K562 (cell line): ENCODE results near the gene LHX5. TPM values are rescaled to one million over a fixed set of nuclear protein-coding genes. Genes with fewer than 3 reads are reported as not detected.
A peak's percentile ranks its signal among the peaks of the same experiment; 100 is the strongest.

ENCODE experiments used
- ATAC-seq: fragments of 200-7000 bp; cut with Tn5 transposase; 3 replicates; pipeline ENCODE4 v1.9.1; 2020; ENCODE audit warnings: moderate library complexity
- BruUV-seq: library from RNA; stranded (reverse); fragments of 400-500 nt; replicated peaks from 2 replicates; lab custom pipeline; 2021; lab: Mats Ljungman, UMichigan
- CTCF ChIA-PET: fragments of 300-600 bp; formaldehyde crosslinking; extraction: SDS; loops from one replicate; lab custom pipeline; 2021; ENCODE audit warnings: low intra/inter-chr PET ratio; lab: Yijun Ruan, JAX
- POLR2A ChIA-PET: fragments of 300-600, 350-650 bp; sonication (Branson Sonifier 250); formaldehyde crosslinking; extraction: SDS; loops from one replicate; lab custom pipeline; 2021; ENCODE audit warnings: antibody characterized with exemption, inconsistent platforms; lab: Yijun Ruan, JAX
- DNase-seq, 4 experiments: peaks; one replicate each; pipeline versions ENCODE4 v3.0.0 to v3.0.0-alpha.2; 2011 to 2018; ENCODE audit warnings: low spot score in 3 of 4, mixed read lengths in 3 of 4; ENCODE audit errors: extremely low read depth in 1 of 4
- FAIRE-seq: peaks from 2 replicates; lab custom pipeline; 2011; peaks lifted over from hg19 to GRCh38; lab: Jason Lieb, UNC
- H2AFZ ChIP-seq: 2 replicates; pipeline ENCODE4 v1.6.0; 2011; ENCODE audit warnings: low read depth, low read length, control low read depth, inconsistent platforms
- H3K27ac ChIP-seq: fragments of 200-600 bp; 3 replicates; pipeline ENCODE4 v1.8.0; 2011; ENCODE audit warnings: low read depth, mild to moderate bottlenecking, control low read depth, inconsistent platforms, low read length, moderate library complexity, mixed read lengths; ENCODE audit errors: extremely low read depth
- H3K27me3 ChIP-seq, 2 experiments: fragments of 300-600 bp in 1 of 2; 2 replicates in 1 of 2; 3 replicates in 1 of 2; pipeline versions ENCODE4 v1.6.0 to v1.8.0; 2011; ENCODE audit warnings: inconsistent platforms in 2 of 2, low read length in 2 of 2, mild to moderate bottlenecking in 1 of 2, mixed read lengths in 1 of 2, moderate library complexity in 1 of 2; ENCODE audit not compliant: control insufficient read depth in 2 of 2, insufficient read depth in 2 of 2
- H3K36me3 ChIP-seq: fragments of 300-600 bp; 3 replicates; pipeline ENCODE4 v1.8.0; 2011; ENCODE audit warnings: mild to moderate bottlenecking, low read length, inconsistent platforms; ENCODE audit not compliant: control insufficient read depth, insufficient read depth
- H3K4me1 ChIP-seq, 2 experiments: fragments of 200-600 bp in 1 of 2; replicated peaks in 1 of 2; 2 replicates in 1 of 2; 3 replicates in 1 of 2; pipeline versions ENCODE4 v1.5.1 to v1.8.0; 2011; ENCODE audit warnings: inconsistent platforms in 2 of 2, low read length in 2 of 2, mild to moderate bottlenecking in 1 of 2, mixed read lengths in 1 of 2, moderate library complexity in 1 of 2; ENCODE audit not compliant: control insufficient read depth in 2 of 2, insufficient read depth in 2 of 2
- H3K4me2 ChIP-seq: 2 replicates; pipeline ENCODE4 v1.6.1; 2011; ENCODE audit warnings: low read length, control low read depth, inconsistent platforms, mixed read lengths; ENCODE audit not compliant: insufficient read depth
- H3K4me3 ChIP-seq: fragments of 200-600 bp; sonication (generic), shearing (Covaris generic); 2 replicates; pipeline ENCODE4 v1.5.1; 2016; ENCODE audit warnings: control low read depth, inconsistent platforms
- H3K79me2 ChIP-seq: fragments of 200-600 bp; 3 replicates; pipeline ENCODE4 v1.8.0; 2011; ENCODE audit warnings: low read length, inconsistent platforms; ENCODE audit not compliant: control insufficient read depth, insufficient read depth
- H3K9ac ChIP-seq, 2 experiments: 2 replicates each; pipeline versions ENCODE4 v1.6.0 to v1.6.1; 2011; ENCODE audit warnings: low read depth in 2 of 2, low read length in 2 of 2, control low read depth in 1 of 2, inconsistent platforms in 1 of 2, mild to moderate bottlenecking in 1 of 2, mixed read lengths in 1 of 2; ENCODE audit not compliant: insufficient read depth in 1 of 2
- H3K9me1 ChIP-seq: one replicate; pipeline ENCODE4 v1.6.0; 2011; ENCODE audit warnings: inconsistent platforms, mild to moderate bottlenecking, low read length, moderate library complexity; ENCODE audit not compliant: control insufficient read depth, insufficient read depth
- H3K9me3 ChIP-seq: replicated peaks from 2 replicates; pipeline ENCODE4 v1.5.1; 2011; ENCODE audit warnings: low read depth, low read length, inconsistent platforms; ENCODE audit not compliant: control insufficient read depth, insufficient read depth
- H4K20me1 ChIP-seq: replicated peaks from 2 replicates; pipeline ENCODE4 v1.6.1; 2011; ENCODE audit warnings: low read length, inconsistent platforms, mixed read lengths; ENCODE audit not compliant: control insufficient read depth, insufficient read depth
- CBX2 ChIP-seq: fragments of 200-600 bp; sonication (generic); IDR thresholded peaks from one replicate; pipeline ENCODE4 v1.6.1; 2012; ENCODE audit warnings: mild to moderate bottlenecking, low read length, inconsistent platforms; ENCODE audit not compliant: insufficient read depth, poor library complexity, severe bottlenecking
- MIER1 ChIP-seq: fragments of 450-650 bp; IDR thresholded peaks from 2 replicates; pipeline ENCODE4 v1.6.1; 2016; ENCODE audit warnings: antibody characterized with exemption, mild to moderate bottlenecking, low read depth
- NEUROD1 ChIP-seq: fragments of 150-350 bp; IDR thresholded peaks from 2 replicates; pipeline ENCODE4 v1.6.1; 2014; ENCODE audit warnings: borderline replicate concordance, low read length, low read depth; ENCODE audit not compliant: partially characterized antibody
- PTBP1 ChIP-seq: fragments of 200-400 bp; formaldehyde crosslinking; IDR thresholded peaks from 2 replicates; pipeline ENCODE4 v1.6.1; 2017; ENCODE audit warnings: low read depth, low read length
- RBBP5 ChIP-seq: fragments of 200-600 bp; sonication (generic); IDR thresholded peaks from 2 replicates; pipeline ENCODE4 v1.6.1; 2012; ENCODE audit warnings: borderline replicate concordance, mild to moderate bottlenecking, low read length, control low read depth, inconsistent platforms; ENCODE audit not compliant: insufficient read depth, poor library complexity, severe bottlenecking
- SMAD4 ChIP-seq: fragments of 250-450 bp; sonication (Bioruptor Pico); conservative IDR thresholded peaks from 2 replicates; pipeline ENCODE4 v1.8.0; 2021; ENCODE audit warnings: inconsistent platforms, mild to moderate bottlenecking, moderate library complexity
- SMARCA4 ChIP-seq: fragments of 450-650 bp; IDR thresholded peaks from 2 replicates; pipeline ENCODE4 v1.6.1; 2016
- STAT5A ChIP-seq: IDR thresholded peaks from 2 replicates; pipeline ENCODE4 v1.6.1; 2012; ENCODE audit warnings: low read length, inconsistent platforms, borderline replicate concordance
- TGIF2 ChIP-seq: sonication (generic); formaldehyde crosslinking; IDR thresholded peaks from 2 replicates; pipeline ENCODE4 v1.8.1; 2022; ENCODE audit warnings: mild to moderate bottlenecking, missing genetic modification reagents, moderate library complexity
- TRIM24 ChIP-seq, 2 experiments: fragments of 450-650 bp; IDR thresholded peaks; 2 replicates each; pipeline ENCODE4 v1.6.1; 2016
- WGBS: fragments of 100-300 bp; shearing (Covaris generic); methylation state at CpG from one replicate; pipeline ENCODE4 v1.1.6; 2016; ENCODE audit warnings: low coverage, mixed read lengths; ENCODE audit not compliant: insufficient coverage; ENCODE audit errors: missing lambda C conversion rate; 5-methylcytosine and 5-hydroxymethylcytosine counted together
- in situ Hi-C: fragments of 300-500 bp; cut with MboI; formaldehyde crosslinking; loops from 4 replicates; pipeline ENCODE4 v1.15.0; 2018; ENCODE audit warnings: inconsistent platforms, mixed read lengths
- intact Hi-C: fragments of 100-400 bp; cut with micrococcal nuclease; formaldehyde crosslinking; loops from 2 replicates; pipeline ENCODE4 v1.14.2; 2022
- polyA plus RNA-seq, 8 experiments: library from polyadenylated mRNA; depleted of rRNA in 4 of 8; stranded (reverse) in 5 of 8; unstranded in 3 of 8; fragments of >200 nt; fragmentation: Nextera tagmentation in 2 of 8; fragmentation: Illumina TruSeq in 1 of 8; extraction: Ambion mirVana in 2 of 8; extraction: Trizol in 1 of 8; gene quantifications; 2 replicates each; pipeline versions ENCODE4 v1.2.1 to v1.2.3, GENCODE V29; 2011 to 2014; ENCODE audit warnings: inconsistent platforms in 1 of 8, missing spikeins in 1 of 8
- total RNA-seq, 7 experiments: library from RNA; depleted of rRNA in 6 of 7; stranded (reverse); fragments of >200 nt in 6 of 7; fragmentation: Illumina TruSeq in 2 of 7; extraction: Trizol in 2 of 7; gene quantifications; 2 replicates each; pipeline versions ENCODE4 v1.2.1 to v1.2.3, GENCODE V29; 2011 to 2021; ENCODE audit warnings: low replicate concordance in 1 of 7
- TF ChIP-seq, protein P1 (sequence below), 2 experiments: fragments of 250-450 bp in 1 of 2; fragments of 450-650 bp in 1 of 2; sonication (Bioruptor Pico) in 1 of 2; IDR thresholded peaks; 2 replicates each; pipeline versions ENCODE4 v1.6.1 to v1.8.0; 2016 to 2021; ENCODE audit warnings: mild to moderate bottlenecking in 2 of 2, moderate library complexity in 2 of 2, missing compliant biosample characterization in 1 of 2, missing genetic modification characterization in 1 of 2
- TF ChIP-seq, protein P2 (sequence below): sonication (generic); formaldehyde crosslinking; IDR thresholded peaks from 2 replicates; pipeline ENCODE4 v1.8.1; 2022; ENCODE audit warnings: missing genetic modification reagents
- TF ChIP-seq, protein P3 (sequence below): IDR thresholded peaks from 2 replicates; pipeline ENCODE4 v1.6.1; 2011; ENCODE audit warnings: borderline replicate concordance, low read depth, mild to moderate bottlenecking, moderate library complexity, low read length; ENCODE audit not compliant: insufficient read depth, poor library complexity, severe bottlenecking
- TF ChIP-seq, protein P4 (sequence below), 2 experiments: fragments of 200-800 bp in 1 of 2; sonication (Bioruptor generic) in 1 of 2; sonication (generic) in 1 of 2; formaldehyde crosslinking in 1 of 2; IDR thresholded peaks in 1 of 2; conservative IDR thresholded peaks in 1 of 2; 2 replicates each; pipeline versions ENCODE4 v1.5.0 to v1.6.1; 2016 to 2020; ENCODE audit warnings: missing compliant biosample characterization in 1 of 2, missing genetic modification characterization in 1 of 2, missing genetic modification reagents in 1 of 2

Gene LHX5
- total and polyA plus RNA-seq, 9 of the 15 experiments (the other 6 are each of a cell fraction or from before 2014, with no cell fraction given): 0.04 to 0.17 (median 0.05) TPM; not detected in 6

DNA sequence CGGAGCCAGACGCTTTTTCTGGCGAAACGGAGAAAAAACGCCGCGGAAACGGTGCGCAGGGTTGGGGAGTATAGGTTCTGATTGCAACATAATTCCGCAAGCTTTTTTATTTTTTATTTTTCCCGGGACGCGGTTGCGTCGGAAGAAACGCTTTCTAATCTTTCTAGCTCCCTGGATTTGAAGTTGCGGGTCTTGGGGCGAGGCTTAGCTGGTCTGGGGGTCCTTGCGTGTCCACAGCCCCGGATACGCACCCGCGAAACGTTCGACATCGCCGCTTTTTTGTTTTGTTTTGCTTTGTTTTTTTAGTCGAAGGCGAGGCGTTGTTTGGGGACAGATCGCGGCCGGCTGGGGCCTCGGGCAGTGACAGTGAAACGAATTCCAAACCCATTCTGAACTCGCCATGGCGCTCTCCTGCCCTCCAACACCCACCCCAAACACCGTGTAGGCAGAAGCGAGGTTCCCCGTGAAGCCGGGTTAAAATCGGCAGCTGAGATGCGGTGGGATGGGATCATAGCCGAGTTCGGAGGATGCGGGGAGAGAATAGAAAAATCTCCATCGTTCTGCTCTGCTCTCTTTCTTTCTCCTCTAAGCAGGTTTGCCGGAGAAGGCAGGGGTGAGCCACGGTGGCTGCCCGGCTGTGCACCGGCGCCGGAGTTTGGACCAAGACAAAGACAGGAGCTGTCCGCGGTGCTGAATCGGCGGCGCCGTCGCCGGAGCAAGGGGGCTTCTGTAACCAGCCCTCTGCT lies 8.1 kb upstream of the LHX5 start:
- Histone ChIP-seq H3K27me3 (peaks cover 24 to 43% of the 10 kb centered on the region in 2 experiments; a peak in 4 of 5 replicates), H3K9me3 (no peaks in the 10 kb centered on the region), H3K79me2 (no peaks in the 10 kb centered on the region), H3K36me3 (no peaks in the 10 kb centered on the region), H3K4me3 (no peak overlapping the region), H3K9ac (no peak overlapping the region), H3K4me1 (peaks cover 0 to 8% of the 10 kb centered on the region in 2 experiments; a peak in 2 of 5 replicates), H3K27ac (no peak overlapping the region), H4K20me1 (peaks cover 4% of the 10 kb centered on the region; the same call in 1 of the 2 replicates), H3K4me2 (no peak overlapping the region), H3K9me1 (no peaks in the 10 kb centered on the region), H2AFZ (no peak overlapping the region)
- in situ Hi-C loops (no loop called here), intact Hi-C loops (no loop called here)
- ATAC-seq (peak; percentile 84), FAIRE-seq (peak; percentile 56), DNase-seq (peak; percentile 71 to 83 (median 78))
- WGBS: 11% methylated on average over 57 of the region's 61 CpGs
- POLR2A ChIA-PET: interaction anchor here (0.6 to 0.7 kb wide), 2 partner anchors 8 to 878 kb away, joined by 3 read pairs; no protein-coding TSS in a partner anchor
- BruUV-seq: no TSS peak
- CTCF ChIA-PET: no interaction called here
- TF ChIP-seq MIER1 (peak; percentile 97), CBX2 (no peak), STAT5A (no peak), TRIM24 (IDR thresholded peaks at IDR 0.05) (no peak), TGIF2 (CRISPR knock-in tag) (peak; percentile 65; the same call in 1 of the 2 replicates), SMARCA4 (no peak), NEUROD1 (no peak), PTBP1 (no peak), SMAD4 (CRISPR knock-in tag) (0 out of 2 replicates have a peak, but pooled peaks have one; percentile 39), RBBP5 (no peak)
- TF ChIP-seq, protein P1, sequence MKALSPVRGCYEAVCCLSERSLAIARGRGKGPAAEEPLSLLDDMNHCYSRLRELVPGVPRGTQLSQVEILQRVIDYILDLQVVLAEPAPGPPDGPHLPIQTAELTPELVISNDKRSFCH (CRISPR knock-in tag; IDR thresholded peaks at IDR 0.05): no peak
- TF ChIP-seq, protein P1 (tag; IDR thresholded peaks at IDR 0.05): 0 out of 2 replicates have a peak, but pooled peaks have one; percentile 23
- TF ChIP-seq, protein P2, sequence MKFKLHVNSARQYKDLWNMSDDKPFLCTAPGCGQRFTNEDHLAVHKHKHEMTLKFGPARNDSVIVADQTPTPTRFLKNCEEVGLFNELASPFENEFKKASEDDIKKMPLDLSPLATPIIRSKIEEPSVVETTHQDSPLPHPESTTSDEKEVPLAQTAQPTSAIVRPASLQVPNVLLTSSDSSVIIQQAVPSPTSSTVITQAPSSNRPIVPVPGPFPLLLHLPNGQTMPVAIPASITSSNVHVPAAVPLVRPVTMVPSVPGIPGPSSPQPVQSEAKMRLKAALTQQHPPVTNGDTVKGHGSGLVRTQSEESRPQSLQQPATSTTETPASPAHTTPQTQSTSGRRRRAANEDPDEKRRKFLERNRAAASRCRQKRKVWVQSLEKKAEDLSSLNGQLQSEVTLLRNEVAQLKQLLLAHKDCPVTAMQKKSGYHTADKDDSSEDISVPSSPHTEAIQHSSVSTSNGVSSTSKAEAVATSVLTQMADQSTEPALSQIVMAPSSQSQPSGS (CRISPR knock-in tag): no peak
- TF ChIP-seq, protein P3, sequence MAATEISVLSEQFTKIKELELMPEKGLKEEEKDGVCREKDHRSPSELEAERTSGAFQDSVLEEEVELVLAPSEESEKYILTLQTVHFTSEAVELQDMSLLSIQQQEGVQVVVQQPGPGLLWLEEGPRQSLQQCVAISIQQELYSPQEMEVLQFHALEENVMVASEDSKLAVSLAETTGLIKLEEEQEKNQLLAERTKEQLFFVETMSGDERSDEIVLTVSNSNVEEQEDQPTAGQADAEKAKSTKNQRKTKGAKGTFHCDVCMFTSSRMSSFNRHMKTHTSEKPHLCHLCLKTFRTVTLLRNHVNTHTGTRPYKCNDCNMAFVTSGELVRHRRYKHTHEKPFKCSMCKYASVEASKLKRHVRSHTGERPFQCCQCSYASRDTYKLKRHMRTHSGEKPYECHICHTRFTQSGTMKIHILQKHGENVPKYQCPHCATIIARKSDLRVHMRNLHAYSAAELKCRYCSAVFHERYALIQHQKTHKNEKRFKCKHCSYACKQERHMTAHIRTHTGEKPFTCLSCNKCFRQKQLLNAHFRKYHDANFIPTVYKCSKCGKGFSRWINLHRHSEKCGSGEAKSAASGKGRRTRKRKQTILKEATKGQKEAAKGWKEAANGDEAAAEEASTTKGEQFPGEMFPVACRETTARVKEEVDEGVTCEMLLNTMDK: no peak
- TF ChIP-seq, protein P4, sequence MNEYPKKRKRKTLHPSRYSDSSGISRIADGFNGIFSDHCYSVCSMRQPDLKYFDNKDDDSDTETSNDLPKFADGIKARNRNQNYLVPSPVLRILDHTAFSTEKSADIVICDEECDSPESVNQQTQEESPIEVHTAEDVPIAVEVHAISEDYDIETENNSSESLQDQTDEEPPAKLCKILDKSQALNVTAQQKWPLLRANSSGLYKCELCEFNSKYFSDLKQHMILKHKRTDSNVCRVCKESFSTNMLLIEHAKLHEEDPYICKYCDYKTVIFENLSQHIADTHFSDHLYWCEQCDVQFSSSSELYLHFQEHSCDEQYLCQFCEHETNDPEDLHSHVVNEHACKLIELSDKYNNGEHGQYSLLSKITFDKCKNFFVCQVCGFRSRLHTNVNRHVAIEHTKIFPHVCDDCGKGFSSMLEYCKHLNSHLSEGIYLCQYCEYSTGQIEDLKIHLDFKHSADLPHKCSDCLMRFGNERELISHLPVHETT (CRISPR knock-in tag; conservative IDR thresholded peaks at IDR 0.05 in 1 of 2, IDR thresholded peaks at IDR 0.05 in 1 of 2): no peak
